PFSK-1 (cell line): ENCODE data around the gene NF2.

ENCODE experiments used
- POLR2AphosphoS5 ChIP-seq: IDR thresholded peaks from 2 replicates; pipeline ENCODE4 v1.6.1; 2012; ENCODE audit warnings: low read depth, mild to moderate bottlenecking, control low read depth, low read length, moderate library complexity
- SIN3A ChIP-seq: IDR thresholded peaks from 2 replicates; pipeline ENCODE4 v1.6.1; 2012; ENCODE audit warnings: mild to moderate bottlenecking, low read length, moderate library complexity, borderline replicate concordance; ENCODE audit not compliant: insufficient read depth

GRCh38 chr22:29720811-29721323, 117.4 kb downstream of the NF2 start:
- TF ChIP-seq POLR2AphosphoS5 (no peak), SIN3A (no peak)
